K562 (cell line): Measurements from ENCODE around the gene UBE2I. TPM values are rescaled to one million over a fixed set of nuclear protein-coding genes. Genes with fewer than 3 reads are reported as not detected.

ENCODE experiments used
- ETS2 ChIP-seq: IDR thresholded peaks from 2 replicates; pipeline ENCODE4 v1.6.1; 2016; ENCODE audit warnings: borderline replicate concordance, missing genetic modification characterization, mild to moderate bottlenecking, moderate library complexity, missing compliant biosample characterization; ENCODE audit not compliant: poor library complexity, severe bottlenecking
- PHF20 ChIP-seq: fragments of 450-650 bp; IDR thresholded peaks from 2 replicates; pipeline ENCODE4 v1.6.1; 2018; ENCODE audit not compliant: partially characterized antibody
- ZNF280A ChIP-seq: fragments of 450-650 bp; IDR thresholded peaks from 2 replicates; pipeline ENCODE4 v1.6.1; 2018; ENCODE audit warnings: mild to moderate bottlenecking, low read depth; ENCODE audit not compliant: partially characterized antibody
- polyA plus RNA-seq, 8 experiments: library from polyadenylated mRNA; depleted of rRNA in 4 of 8; stranded (reverse) in 5 of 8; unstranded in 3 of 8; fragments of >200 nt; fragmentation: Nextera tagmentation in 2 of 8; fragmentation: Illumina TruSeq in 1 of 8; extraction: Ambion mirVana in 2 of 8; extraction: Trizol in 1 of 8; gene quantifications; 2 replicates each; pipeline versions ENCODE4 v1.2.1 to v1.2.3, GENCODE V29; 2011 to 2014; ENCODE audit warnings: inconsistent platforms in 1 of 8, missing spikeins in 1 of 8
- total RNA-seq, 7 experiments: library from RNA; depleted of rRNA in 6 of 7; stranded (reverse); fragments of >200 nt in 6 of 7; fragmentation: Illumina TruSeq in 2 of 7; extraction: Trizol in 2 of 7; gene quantifications; 2 replicates each; pipeline versions ENCODE4 v1.2.1 to v1.2.3, GENCODE V29; 2011 to 2021; ENCODE audit warnings: low replicate concordance in 1 of 7
- TF ChIP-seq, protein P1 (sequence below): fragments of 450-650 bp; formaldehyde crosslinking; IDR thresholded peaks from 2 replicates; pipeline ENCODE4 v1.4.0; 2020; ENCODE audit warnings: mild to moderate bottlenecking, mixed read lengths
- TF ChIP-seq, protein P2 (sequence below): fragments of 250-450 bp; sonication (Bioruptor Pico); IDR thresholded peaks from 2 replicates; pipeline ENCODE4 v1.5.0; 2021

UBE2I gene
- total and polyA plus RNA-seq, 9 of the 15 experiments (the other 6 are each of a cell fraction or from before 2014, with no cell fraction given) = 36.6 to 254 (median 104) TPM

DNA sequence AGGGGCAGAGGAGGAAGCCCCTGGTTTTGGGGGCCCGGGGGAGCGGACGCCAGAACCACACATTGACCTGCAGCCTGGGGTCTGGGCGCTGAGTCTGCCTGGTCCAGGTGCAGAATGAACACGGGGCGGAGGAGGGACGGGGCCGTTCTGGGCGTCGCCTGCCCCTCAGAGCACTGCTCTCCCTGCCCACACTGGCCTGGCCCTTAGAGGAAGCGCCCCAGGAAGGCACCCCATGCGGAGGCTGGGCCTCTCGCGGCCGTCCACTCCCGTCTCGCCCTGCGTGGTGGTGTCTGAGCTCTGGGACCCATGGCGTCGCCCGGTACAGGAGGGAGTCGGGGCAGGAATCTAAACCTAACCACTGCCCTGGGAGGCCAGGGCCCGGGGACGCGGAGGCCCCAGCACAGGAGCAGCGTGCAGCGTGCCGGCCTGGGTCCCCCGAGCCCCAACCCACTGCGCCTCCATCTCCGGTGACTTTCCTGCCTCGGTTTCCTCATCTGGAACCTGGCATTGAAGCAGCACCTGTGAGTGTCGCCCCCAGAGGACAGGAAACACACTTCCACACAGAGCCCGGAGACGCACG lies 49.2 kb upstream of the UBE2I start (continued):
- TF ChIP-seq, protein P1, sequence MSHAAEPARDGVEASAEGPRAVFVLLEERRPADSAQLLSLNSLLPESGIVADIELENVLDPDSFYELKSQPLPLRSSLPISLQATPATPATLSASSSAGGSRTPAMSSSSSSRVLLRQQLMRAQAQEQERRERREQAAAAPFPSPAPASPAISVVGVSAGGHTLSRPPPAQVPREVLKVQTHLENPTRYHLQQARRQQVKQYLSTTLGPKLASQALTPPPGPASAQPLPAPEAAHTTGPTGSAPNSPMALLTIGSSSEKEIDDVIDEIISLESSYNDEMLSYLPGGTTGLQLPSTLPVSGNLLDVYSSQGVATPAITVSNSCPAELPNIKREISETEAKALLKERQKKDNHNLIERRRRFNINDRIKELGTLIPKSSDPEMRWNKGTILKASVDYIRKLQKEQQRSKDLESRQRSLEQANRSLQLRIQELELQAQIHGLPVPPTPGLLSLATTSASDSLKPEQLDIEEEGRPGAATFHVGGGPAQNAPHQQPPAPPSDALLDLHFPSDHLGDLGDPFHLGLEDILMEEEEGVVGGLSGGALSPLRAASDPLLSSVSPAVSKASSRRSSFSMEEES (CRISPR knock-in tag) = no peak
- no peak for TF ChIP-seq ZNF280A
- TF ChIP-seq PHF20 = no peak
- TF ChIP-seq ETS2 (tag) = no peak
- TF ChIP-seq, protein P2, sequence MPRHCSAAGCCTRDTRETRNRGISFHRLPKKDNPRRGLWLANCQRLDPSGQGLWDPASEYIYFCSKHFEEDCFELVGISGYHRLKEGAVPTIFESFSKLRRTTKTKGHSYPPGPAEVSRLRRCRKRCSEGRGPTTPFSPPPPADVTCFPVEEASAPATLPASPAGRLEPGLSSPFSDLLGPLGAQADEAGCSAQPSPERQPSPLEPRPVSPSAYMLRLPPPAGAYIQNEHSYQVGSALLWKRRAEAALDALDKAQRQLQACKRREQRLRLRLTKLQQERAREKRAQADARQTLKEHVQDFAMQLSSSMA (CRISPR knock-in tag) = no peak
- TF ChIP-seq, all 486 proteins: peak for 0
